ENCODE results near the gene INO80. TPM values are rescaled to one million over a fixed set of nuclear protein-coding genes. Genes with fewer than 3 reads are reported as not detected.

Gene INO80
- total RNA-seq, 1 donor from 2014 or later, result 33.9 TPM

- no peak for DNase-seq (ENCODE audit: low read depth)
Observed at GRCh38 chr15:40930430-40931299, 185.4 kb downstream of the INO80 start.

GRCh38 chr15:40929660-40930429, 186.2 kb downstream of the INO80 start:
- DNase-seq (ENCODE audit: low read depth), result no peak

Other genes starting within 250 kb of the INO80 start
- gene RHOV, start 242.0 kb downstream of the INO80 start, total RNA-seq, result 0.45 and 1.6 TPM in 2 replicates
- 52.7 and 62.3 TPM in 2 replicates for gene VPS18, start 221.8 kb downstream of the INO80 start, total RNA-seq
- 0.15 and 0.17 TPM in 2 replicates for gene DLL4, start 186.9 kb downstream of the INO80 start, total RNA-seq
- gene CHAC1, start 162.8 kb downstream of the INO80 start, total RNA-seq, result 10.8 and 11.1 TPM in 2 replicates
- not detected in 2 replicates for gene EXD1, start 114.5 kb upstream of the INO80 start, total RNA-seq
- 130 and 161 TPM in 2 replicates for gene CHP1, start 115.0 kb upstream of the INO80 start, total RNA-seq
- gene OIP5, start 216.3 kb upstream of the INO80 start, total RNA-seq, result 0.60 and 6.1 TPM in 2 replicates
- 7.8 and 53.3 TPM in 2 replicates for gene NUSAP1, start 216.6 kb upstream of the INO80 start, total RNA-seq

Data from renal cortical epithelial cell (primary cell).